Measurements from ENCODE around the gene B4GALT2.
A peak's percentile ranks its signal among the peaks of the same experiment; 100 is the strongest.

The B4GALT2 gene

GRCh38 chr1:43946236-43947060, 32.6 kb upstream of the B4GALT2 start, which contains the start of gene IPO13:
IPO13 (plus strand) TSS chr1:43946950; CDS start chr1:43947601, 651 bp downstream.
- DNase-seq = peak; percentile 96 to 97

- DNase-seq = no peak
Observed at GRCh38 chr1:43947061-43947873, 31.7 kb upstream of the B4GALT2 start.

GRCh38 chr1:43947874-43948437, 31.1 kb upstream of the B4GALT2 start:
- DNase-seq = no peak

- no peak for DNase-seq
Observed at GRCh38 chr1:43949678-43950077, 29.3 kb upstream of the B4GALT2 start.

- no peak for DNase-seq
Observed at GRCh38 chr1:43951021-43951985, 27.7 kb upstream of the B4GALT2 start.

GRCh38 chr1:43952731-43953346, 26.2 kb upstream of the B4GALT2 start:
- DNase-seq = peak in 1 of 2 donors; percentile 26

GRCh38 chr1:43953361-43953760, 25.6 kb upstream of the B4GALT2 start:
- no peak for DNase-seq

- DNase-seq = peak; percentile 84 to 88
Observed at GRCh38 chr1:43954036-43954435, 25.0 kb upstream of the B4GALT2 start.

- DNase-seq = no peak
Observed at GRCh38 chr1:43956234-43956633, 22.8 kb upstream of the B4GALT2 start.

GRCh38 chr1:43957407-43958040, 21.5 kb upstream of the B4GALT2 start:
- no peak for DNase-seq

- no peak for DNase-seq
Observed at GRCh38 chr1:43958351-43959255, 20.4 kb upstream of the B4GALT2 start.

- DNase-seq = no peak
Observed at GRCh38 chr1:43960798-43961197, 18.2 kb upstream of the B4GALT2 start.

- DNase-seq = no peak
Observed at GRCh38 chr1:43961692-43962091, 17.3 kb upstream of the B4GALT2 start.

GRCh38 chr1:43962324-43962723, 16.7 kb upstream of the B4GALT2 start:
- peak; percentile 41 to 50 for DNase-seq

GRCh38 chr1:43963006-43963405, 16.0 kb upstream of the B4GALT2 start:
- no peak for DNase-seq

GRCh38 chr1:43963890-43964289, 15.1 kb upstream of the B4GALT2 start:
- no peak for DNase-seq

- DNase-seq = no peak
Observed at GRCh38 chr1:43965316-43965715, 13.7 kb upstream of the B4GALT2 start.

- DNase-seq = no peak
Observed at GRCh38 chr1:43968348-43968948, 10.6 kb upstream of the B4GALT2 start.

- no peak for DNase-seq
Observed at GRCh38 chr1:43969416-43969745, 9.6 kb upstream of the B4GALT2 start.
